ENCODE measurements around the gene SMYD2. TPM values are rescaled to one million over a fixed set of nuclear protein-coding genes. Genes with fewer than 3 reads are reported as not detected.

Gene SMYD2
- total RNA-seq, 1 experiment from 2014 or later, result 27.2 TPM

- ChIA-PET RAD21 (ENCODE audit: low non-redundant PET in 1 of 2, low total read pairs in 2 of 2, uncharacterized antibody in 2 of 2, unreplicated experiment in 2 of 2) (interaction anchor here (3.6 to 4.0 kb wide), 2 partner anchors 113 kb away, joined by 20 to 32 read pairs; no protein-coding TSS in a partner anchor), POLR2A (interaction anchor here (1.6 kb wide), 1 partner anchor 113 kb away, joined by 4 read pairs; no protein-coding TSS in a partner anchor), CTCF (interaction anchor here (0.9 to 7.8 kb wide), 4 partner anchors 9 to 197 kb away, joined by 4 to 210 read pairs (median 23); no protein-coding TSS in a partner anchor)
- no peaks in the 10 kb centered on the region for H3K27me3 ChIP-seq (ENCODE audit: insufficient read depth, low read length)
- H3K4me2 ChIP-seq (ENCODE audit: low read length), result no peak overlapping the region
- no peak overlapping the region for H2AFZ ChIP-seq (ENCODE audit: low read depth, low read length, poor library complexity, severe bottlenecking)
- no peaks in the 10 kb centered on the region for H3K9me3 ChIP-seq (ENCODE audit: control insufficient read depth in 1 of 2, insufficient read depth in 1 of 2, low read depth in 1 of 2, low read length in 2 of 2)
- BruUV-seq (replicated peaks), result no TSS peak
- no peak overlapping the region for H3K27ac ChIP-seq (ENCODE audit: low read depth, low read length)
- H3K9me2 ChIP-seq (ENCODE audit: insufficient read depth), result no peaks in the 10 kb centered on the region
- H4K20me1 ChIP-seq (ENCODE audit: insufficient read depth), result peaks cover 4% of the 10 kb centered on the region; the same call in 1 of the 2 replicates
- ATAC-seq (no peak), DNase-seq (ENCODE audit: low read depth, low spot score) (no peak)
- no peaks in the 10 kb centered on the region for H3K4me1 ChIP-seq (ENCODE audit: control insufficient read depth in 1 of 2, insufficient read depth in 2 of 2, low read length in 2 of 2)
- no peak overlapping the region for H3K4me3 ChIP-seq (replicated peaks in 1 of 2; ENCODE audit: low read depth in 1 of 2, low read length in 2 of 2)
- H3K9ac ChIP-seq (ENCODE audit: low read length), result no peak overlapping the region
- intact Hi-C loops (cut with micrococcal nuclease), result loop anchor here (5.0 kb wide), 3 partner anchors 955 to 1205 kb away; no protein-coding TSS in a partner anchor
- H3K36me3 ChIP-seq (ENCODE audit: control insufficient read depth in 1 of 2, insufficient read depth in 2 of 2, low read length in 2 of 2), result no peaks in the 10 kb centered on the region
- no peaks in the 10 kb centered on the region for H3K79me2 ChIP-seq (ENCODE audit: insufficient read depth, low read length)
- TF ChIP-seq SRF (IDR thresholded peaks at IDR 0.05; ENCODE audit: low read depth) (no peak), CBX3 (IDR thresholded peaks at IDR 0.05; ENCODE audit: low read depth) (no peak), YY1 (IDR thresholded peaks at IDR 0.05; ENCODE audit: extremely low read depth, insufficient replicate concordance, low read depth, low read length) (no peak), POLR2A (IDR thresholded peaks at IDR 0.05; ENCODE audit: borderline replicate concordance, extremely low read depth, insufficient read depth, insufficient read length) (no peak), EGR1 (IDR thresholded peaks at IDR 0.05; ENCODE audit: low read depth) (no peak), EZH2phosphoT487 (IDR thresholded peaks at IDR 0.05; ENCODE audit: borderline replicate concordance) (no peak), CEBPB (IDR thresholded peaks at IDR 0.05; ENCODE audit: low read depth) (no peak), ZFX (IDR thresholded peaks at IDR 0.05) (no peak), POLR2AphosphoS5 (IDR thresholded peaks at IDR 0.05; ENCODE audit: low read depth, low read length) (no peak), RAD21 (IDR thresholded peaks at IDR 0.05; ENCODE audit: low read depth) (no peak), JUND (IDR thresholded peaks at IDR 0.05) (no peak), CTCF (IDR thresholded peaks at IDR 0.05 in 2 of 3, conservative IDR thresholded peaks at IDR 0.05 in 1 of 3; ENCODE audit: borderline replicate concordance in 1 of 3, insufficient read depth in 1 of 3, low read depth in 2 of 3, low read length in 2 of 3) (no peak)
- TF ChIP-seq, protein P1, sequence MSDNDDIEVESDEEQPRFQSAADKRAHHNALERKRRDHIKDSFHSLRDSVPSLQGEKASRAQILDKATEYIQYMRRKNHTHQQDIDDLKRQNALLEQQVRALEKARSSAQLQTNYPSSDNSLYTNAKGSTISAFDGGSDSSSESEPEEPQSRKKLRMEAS (IDR thresholded peaks at IDR 0.05), result no peak
- TF ChIP-seq, protein P2, sequence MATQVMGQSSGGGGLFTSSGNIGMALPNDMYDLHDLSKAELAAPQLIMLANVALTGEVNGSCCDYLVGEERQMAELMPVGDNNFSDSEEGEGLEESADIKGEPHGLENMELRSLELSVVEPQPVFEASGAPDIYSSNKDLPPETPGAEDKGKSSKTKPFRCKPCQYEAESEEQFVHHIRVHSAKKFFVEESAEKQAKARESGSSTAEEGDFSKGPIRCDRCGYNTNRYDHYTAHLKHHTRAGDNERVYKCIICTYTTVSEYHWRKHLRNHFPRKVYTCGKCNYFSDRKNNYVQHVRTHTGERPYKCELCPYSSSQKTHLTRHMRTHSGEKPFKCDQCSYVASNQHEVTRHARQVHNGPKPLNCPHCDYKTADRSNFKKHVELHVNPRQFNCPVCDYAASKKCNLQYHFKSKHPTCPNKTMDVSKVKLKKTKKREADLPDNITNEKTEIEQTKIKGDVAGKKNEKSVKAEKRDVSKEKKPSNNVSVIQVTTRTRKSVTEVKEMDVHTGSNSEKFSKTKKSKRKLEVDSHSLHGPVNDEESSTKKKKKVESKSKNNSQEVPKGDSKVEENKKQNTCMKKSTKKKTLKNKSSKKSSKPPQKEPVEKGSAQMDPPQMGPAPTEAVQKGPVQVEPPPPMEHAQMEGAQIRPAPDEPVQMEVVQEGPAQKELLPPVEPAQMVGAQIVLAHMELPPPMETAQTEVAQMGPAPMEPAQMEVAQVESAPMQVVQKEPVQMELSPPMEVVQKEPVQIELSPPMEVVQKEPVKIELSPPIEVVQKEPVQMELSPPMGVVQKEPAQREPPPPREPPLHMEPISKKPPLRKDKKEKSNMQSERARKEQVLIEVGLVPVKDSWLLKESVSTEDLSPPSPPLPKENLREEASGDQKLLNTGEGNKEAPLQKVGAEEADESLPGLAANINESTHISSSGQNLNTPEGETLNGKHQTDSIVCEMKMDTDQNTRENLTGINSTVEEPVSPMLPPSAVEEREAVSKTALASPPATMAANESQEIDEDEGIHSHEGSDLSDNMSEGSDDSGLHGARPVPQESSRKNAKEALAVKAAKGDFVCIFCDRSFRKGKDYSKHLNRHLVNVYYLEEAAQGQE (IDR thresholded peaks at IDR 0.05; ENCODE audit: low read depth), result no peak
- TF ChIP-seq, protein P3, sequence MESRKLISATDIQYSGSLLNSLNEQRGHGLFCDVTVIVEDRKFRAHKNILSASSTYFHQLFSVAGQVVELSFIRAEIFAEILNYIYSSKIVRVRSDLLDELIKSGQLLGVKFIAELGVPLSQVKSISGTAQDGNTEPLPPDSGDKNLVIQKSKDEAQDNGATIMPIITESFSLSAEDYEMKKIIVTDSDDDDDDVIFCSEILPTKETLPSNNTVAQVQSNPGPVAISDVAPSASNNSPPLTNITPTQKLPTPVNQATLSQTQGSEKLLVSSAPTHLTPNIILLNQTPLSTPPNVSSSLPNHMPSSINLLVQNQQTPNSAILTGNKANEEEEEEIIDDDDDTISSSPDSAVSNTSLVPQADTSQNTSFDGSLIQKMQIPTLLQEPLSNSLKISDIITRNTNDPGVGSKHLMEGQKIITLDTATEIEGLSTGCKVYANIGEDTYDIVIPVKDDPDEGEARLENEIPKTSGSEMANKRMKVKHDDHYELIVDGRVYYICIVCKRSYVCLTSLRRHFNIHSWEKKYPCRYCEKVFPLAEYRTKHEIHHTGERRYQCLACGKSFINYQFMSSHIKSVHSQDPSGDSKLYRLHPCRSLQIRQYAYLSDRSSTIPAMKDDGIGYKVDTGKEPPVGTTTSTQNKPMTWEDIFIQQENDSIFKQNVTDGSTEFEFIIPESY (IDR thresholded peaks at IDR 0.05; ENCODE audit: extremely low read depth, insufficient replicate concordance, low read length), result no peak
Observed at GRCh38 chr1:214327514-214327913, 46.6 kb downstream of the SMYD2 start.
